Neural progenitor cell (in vitro differentiated cells): ENCODE measurements around the gene CRP. TPM values are rescaled to one million over a fixed set of nuclear protein-coding genes. Genes with fewer than 3 reads are reported as not detected.
"Not testable (repeated sequence)": the region's sequence is repeated elsewhere in the genome, so short reads cannot be mapped to it uniquely, and the experiment has no call there.

Experiments
- DNase-seq: peaks from one replicate; pipeline ENCODE4 v3.0.0-alpha.2; 2016; ENCODE audit warnings: low spot score
- H2AFZ ChIP-seq: fragments of 200-600 bp; sonication (generic); replicated peaks from 2 replicates; pipeline ENCODE4 v1.6.1; 2016; ENCODE audit warnings: antibody characterized with exemption
- H3F3A ChIP-seq: fragments of 200-600 bp; sonication (generic); 2 replicates; pipeline ENCODE4 v1.6.1; 2016; ENCODE audit warnings: antibody characterized with exemption, low read depth
- H3K27ac ChIP-seq: fragments of 200-600 bp; sonication (generic); 2 replicates; pipeline ENCODE4 v1.5.1; 2016; ENCODE audit warnings: mild to moderate bottlenecking
- H3K27me3 ChIP-seq: fragments of 200-600 bp; sonication (generic); 2 replicates; pipeline ENCODE4 v1.6.1; 2016; ENCODE audit warnings: mild to moderate bottlenecking, moderate library complexity
- H3K36me3 ChIP-seq: fragments of 200-600 bp; sonication (generic); 2 replicates; pipeline ENCODE4 v1.5.1; 2016
- H3K4me1 ChIP-seq: fragments of 200-600 bp; sonication (generic); 2 replicates; pipeline ENCODE4 v1.6.1; 2016; ENCODE audit warnings: mixed run types
- H3K4me2 ChIP-seq: fragments of 200-600 bp; sonication (generic); 2 replicates; pipeline ENCODE4 v1.6.1; 2016
- H3K4me3 ChIP-seq: fragments of 200-600 bp; sonication (generic); 2 replicates; pipeline ENCODE4 v1.5.1; 2016
- H3K79me2 ChIP-seq: fragments of 200-600 bp; sonication (generic); 2 replicates; pipeline ENCODE4 v1.6.1; 2016; ENCODE audit warnings: low read depth
- H3K9ac ChIP-seq: fragments of 200-600 bp; sonication (generic); 2 replicates; pipeline ENCODE4 v1.6.1; 2016
- H3K9me3 ChIP-seq: fragments of 200-600 bp; sonication (generic); 2 replicates; pipeline ENCODE4 v1.5.1; 2016; ENCODE audit warnings: low read depth
- H4K20me1 ChIP-seq: fragments of 200-600 bp; sonication (generic); 2 replicates; pipeline ENCODE4 v1.6.1; 2016; ENCODE audit warnings: low read depth
- H3K27ac Mint-ChIP-seq: 3 replicates; pipeline ENCODE4 v1.8.0; 2021; ENCODE audit warnings: mixed read lengths
- H3K27me3 Mint-ChIP-seq: 2 replicates; pipeline ENCODE4 v1.8.0; 2022; ENCODE audit warnings: low read depth, mild to moderate bottlenecking, inconsistent platforms, moderate library complexity, mixed read lengths; ENCODE audit not compliant: insufficient read depth
- H3K36me3 Mint-ChIP-seq: 3 replicates; pipeline ENCODE4 v1.8.0; 2021; ENCODE audit warnings: mixed read lengths
- H3K4me1 Mint-ChIP-seq: 3 replicates; pipeline ENCODE4 v1.8.0; 2021; ENCODE audit warnings: mixed read lengths
- H3K4me3 Mint-ChIP-seq: 3 replicates; pipeline ENCODE4 v1.8.0; 2021; ENCODE audit warnings: mild to moderate bottlenecking, moderate library complexity, mixed read lengths
- H3K9me3 Mint-ChIP-seq: 3 replicates; pipeline ENCODE4 v1.8.0; 2020; ENCODE audit warnings: mixed read lengths
- EZH2 ChIP-seq: fragments of 200-600 bp; sonication (generic); IDR thresholded peaks from 2 replicates; pipeline ENCODE4 v1.6.1; 2017; ENCODE audit warnings: antibody characterized with exemption, mild to moderate bottlenecking, moderate library complexity
- EZH2phosphoT487 ChIP-seq: fragments of 200-600 bp; sonication (generic); IDR thresholded peaks from 2 replicates; pipeline ENCODE4 v1.6.1; 2017; ENCODE audit warnings: antibody characterized with exemption
- total RNA-seq: library from RNA; depleted of rRNA; stranded (reverse); fragments of >200 nt; gene quantifications from 2 replicates; pipeline ENCODE4 v1.2.3, GENCODE V29; 2015; ENCODE audit warnings: low replicate concordance
- TF ChIP-seq, protein P1 (sequence below): fragments of 200-600 bp; sonication (generic); IDR thresholded peaks from 2 replicates; pipeline ENCODE4 v1.5.1; 2017; ENCODE audit warnings: antibody characterized with exemption, mild to moderate bottlenecking

CRP gene
- total RNA-seq, 1 donor from 2014 or later, result not detected

GRCh38 chr1:159675046-159675445 is 39.3 kb downstream of the CRP start:
- H3K9me3 Mint-ChIP-seq, result no peaks in the 10 kb centered on the region
- no peak overlapping the region for H3K27ac Mint-ChIP-seq
- H3K27ac ChIP-seq, result no peak overlapping the region
- no peaks in the 10 kb centered on the region for H3F3A ChIP-seq
- no peaks in the 10 kb centered on the region for H3K27me3 ChIP-seq
- no peak overlapping the region for H3K9ac ChIP-seq
- no peak for DNase-seq
- H3K4me1 ChIP-seq, result no peaks in the 10 kb centered on the region
- TF ChIP-seq EZH2phosphoT487 (no peak), EZH2 (no peak)
- no peaks in the 10 kb centered on the region for H3K4me1 Mint-ChIP-seq
- H3K9me3 ChIP-seq, result peaks cover 8% of the 10 kb centered on the region
- peaks cover 2% of the 10 kb centered on the region for H3K27me3 Mint-ChIP-seq
- no peaks in the 10 kb centered on the region for H3K36me3 Mint-ChIP-seq
- no peaks in the 10 kb centered on the region for H3K36me3 ChIP-seq
- H3K79me2 ChIP-seq, result no peaks in the 10 kb centered on the region
- H3K4me3 ChIP-seq, result no peak overlapping the region
- H3K4me3 Mint-ChIP-seq, result no peak overlapping the region
- H4K20me1 ChIP-seq, result no peaks in the 10 kb centered on the region
- no peak overlapping the region for H3K4me2 ChIP-seq
- no peak overlapping the region for H2AFZ ChIP-seq

DNA sequence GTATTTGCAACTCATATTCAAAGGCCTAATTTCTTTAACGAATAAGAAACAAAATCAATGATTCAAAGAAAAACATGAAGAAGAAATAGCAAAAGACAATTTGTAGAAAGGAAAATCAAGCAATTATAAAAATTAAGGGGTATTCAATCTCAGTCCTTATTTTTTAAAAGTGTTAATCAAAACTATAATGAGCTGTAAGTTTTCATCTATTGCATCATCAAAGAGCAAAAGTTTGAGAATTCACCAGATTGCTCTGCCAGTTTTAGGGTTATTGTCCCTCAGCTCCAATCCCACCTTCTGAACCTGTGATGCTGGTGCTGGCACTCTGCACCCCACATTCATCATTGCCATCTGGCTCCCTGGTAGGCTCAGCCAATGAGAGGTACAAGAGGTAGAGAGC is 42.0 kb downstream of the CRP start:
- H3K9ac ChIP-seq, H3K27ac Mint-ChIP-seq, H4K20me1 ChIP-seq, H3K4me3 Mint-ChIP-seq, DNase-seq, H3K36me3 ChIP-seq, H3K27me3 ChIP-seq, H3K27ac ChIP-seq, H3K9me3 Mint-ChIP-seq, H3K27me3 Mint-ChIP-seq, H3K36me3 Mint-ChIP-seq, H3K4me3 ChIP-seq, H3K4me1 ChIP-seq, H3K79me2 ChIP-seq, H3K4me1 Mint-ChIP-seq, H3K4me2 ChIP-seq, H2AFZ ChIP-seq, H3F3A ChIP-seq: not testable (repeated sequence)
- peaks cover 18% of the 10 kb centered on the region for H3K9me3 ChIP-seq

- H4K20me1 ChIP-seq, result no peaks in the 10 kb centered on the region
- H3K9ac ChIP-seq, result no peak overlapping the region
- no peak overlapping the region for H3K4me3 Mint-ChIP-seq
- DNase-seq, result no peak
- H3K27me3 ChIP-seq, result no peaks in the 10 kb centered on the region
- no peak overlapping the region for H3K27ac ChIP-seq
- TF ChIP-seq EZH2 (no peak), EZH2phosphoT487 (no peak)
- TF ChIP-seq, protein P1, sequence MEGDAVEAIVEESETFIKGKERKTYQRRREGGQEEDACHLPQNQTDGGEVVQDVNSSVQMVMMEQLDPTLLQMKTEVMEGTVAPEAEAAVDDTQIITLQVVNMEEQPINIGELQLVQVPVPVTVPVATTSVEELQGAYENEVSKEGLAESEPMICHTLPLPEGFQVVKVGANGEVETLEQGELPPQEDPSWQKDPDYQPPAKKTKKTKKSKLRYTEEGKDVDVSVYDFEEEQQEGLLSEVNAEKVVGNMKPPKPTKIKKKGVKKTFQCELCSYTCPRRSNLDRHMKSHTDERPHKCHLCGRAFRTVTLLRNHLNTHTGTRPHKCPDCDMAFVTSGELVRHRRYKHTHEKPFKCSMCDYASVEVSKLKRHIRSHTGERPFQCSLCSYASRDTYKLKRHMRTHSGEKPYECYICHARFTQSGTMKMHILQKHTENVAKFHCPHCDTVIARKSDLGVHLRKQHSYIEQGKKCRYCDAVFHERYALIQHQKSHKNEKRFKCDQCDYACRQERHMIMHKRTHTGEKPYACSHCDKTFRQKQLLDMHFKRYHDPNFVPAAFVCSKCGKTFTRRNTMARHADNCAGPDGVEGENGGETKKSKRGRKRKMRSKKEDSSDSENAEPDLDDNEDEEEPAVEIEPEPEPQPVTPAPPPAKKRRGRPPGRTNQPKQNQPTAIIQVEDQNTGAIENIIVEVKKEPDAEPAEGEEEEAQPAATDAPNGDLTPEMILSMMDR, result no peak
- H3K4me3 ChIP-seq, result no peak overlapping the region
- H3K79me2 ChIP-seq, result no peaks in the 10 kb centered on the region
- H3K27me3 Mint-ChIP-seq, result no peaks in the 10 kb centered on the region
- no peak overlapping the region for H3K27ac Mint-ChIP-seq
- H3K36me3 ChIP-seq, result no peaks in the 10 kb centered on the region
- peaks cover 14% of the 10 kb centered on the region for H3K9me3 ChIP-seq
- no peaks in the 10 kb centered on the region for H3K36me3 Mint-ChIP-seq
- no peak overlapping the region for H2AFZ ChIP-seq
- peaks cover 2% of the 10 kb centered on the region for H3K4me1 Mint-ChIP-seq
- no peaks in the 10 kb centered on the region for H3F3A ChIP-seq
- H3K9me3 Mint-ChIP-seq, result peaks cover 3% of the 10 kb centered on the region
- no peak overlapping the region for H3K4me2 ChIP-seq
- no peaks in the 10 kb centered on the region for H3K4me1 ChIP-seq
Observed at GRCh38 chr1:159669338-159669737, 45.1 kb downstream of the CRP start.

DNA sequence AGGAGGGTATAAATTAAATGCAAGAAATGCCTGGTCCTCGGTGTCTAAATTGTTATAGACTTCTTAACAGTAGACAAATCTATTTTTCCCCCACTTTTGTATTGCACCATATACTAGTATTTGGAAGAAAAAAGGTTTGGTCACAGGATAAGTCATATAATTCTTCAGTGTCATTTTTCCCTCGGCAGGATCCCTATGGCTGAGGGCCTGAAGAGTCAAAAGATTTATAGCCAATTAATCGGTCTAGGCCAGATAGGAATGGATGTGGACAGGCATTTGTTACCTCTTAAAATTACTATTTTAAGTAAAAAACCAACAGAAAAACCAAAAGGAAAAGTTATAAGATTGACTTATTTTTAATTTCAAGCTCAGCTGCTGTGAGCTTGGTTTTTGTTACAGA is 45.6 kb downstream of the CRP start:
- no peak overlapping the region for H3K4me3 Mint-ChIP-seq
- H3K9ac ChIP-seq, result no peak overlapping the region
- H3K4me1 ChIP-seq, result no peaks in the 10 kb centered on the region
- H3K36me3 ChIP-seq, result no peaks in the 10 kb centered on the region
- no peaks in the 10 kb centered on the region for H3K27me3 Mint-ChIP-seq
- no peaks in the 10 kb centered on the region for H3F3A ChIP-seq
- peaks cover 7% of the 10 kb centered on the region for H3K9me3 Mint-ChIP-seq
- TF ChIP-seq, protein P1, result no peak
- TF ChIP-seq EZH2phosphoT487 (no peak), EZH2 (no peak)
- H3K27ac ChIP-seq, result no peak overlapping the region
- no peak overlapping the region for H3K27ac Mint-ChIP-seq
- no peaks in the 10 kb centered on the region for H4K20me1 ChIP-seq
- no peak overlapping the region for H3K4me3 ChIP-seq
- H2AFZ ChIP-seq, result no peak overlapping the region
- H3K9me3 ChIP-seq, result peaks cover 19% of the 10 kb centered on the region
- no peaks in the 10 kb centered on the region for H3K27me3 ChIP-seq
- H3K79me2 ChIP-seq, result no peaks in the 10 kb centered on the region
- DNase-seq, result no peak
- H3K36me3 Mint-ChIP-seq, result no peaks in the 10 kb centered on the region
- H3K4me1 Mint-ChIP-seq, result peaks cover 2% of the 10 kb centered on the region
- no peak overlapping the region for H3K4me2 ChIP-seq
